ENCODE measurements around the gene TIGD3.

The TIGD3 gene

GRCh38 chr11:65392186-65392829 is 37.8 kb downstream of the TIGD3 start:
- no peak for DNase-seq

- no peak for DNase-seq
These were observed 38.3 kb downstream of the TIGD3 start for GRCh38 chr11:65392899-65393298.

DNA sequence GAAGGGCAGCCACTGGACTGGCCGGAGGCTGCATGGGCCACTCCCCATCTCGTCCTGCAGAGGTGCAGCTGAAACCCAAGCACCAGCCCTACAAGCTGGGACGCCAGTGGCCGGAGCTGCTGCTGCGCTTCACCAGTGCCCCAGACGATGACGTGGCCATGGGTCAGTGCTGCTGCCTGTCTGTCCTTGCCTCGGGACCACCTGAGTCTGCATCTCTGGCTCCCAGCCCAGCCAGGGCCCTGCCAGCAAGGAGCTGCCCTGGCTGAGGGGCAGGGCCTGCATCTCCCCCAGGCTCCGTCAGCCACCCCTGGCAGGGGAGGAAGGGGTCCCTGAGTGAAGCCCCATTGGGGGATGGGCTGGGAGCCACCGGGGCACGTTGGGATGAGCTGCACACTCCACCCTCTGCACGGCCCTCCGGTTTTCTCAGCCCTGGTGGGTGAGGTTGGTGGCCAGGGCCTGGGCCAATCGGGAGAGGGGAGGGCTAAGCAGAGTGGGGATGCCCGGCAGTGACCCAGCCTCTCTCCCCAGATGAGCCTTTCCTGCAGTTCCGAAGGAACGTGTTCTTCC is 39.0 kb downstream of the TIGD3 start:
- DNase-seq, result no peak

DNA sequence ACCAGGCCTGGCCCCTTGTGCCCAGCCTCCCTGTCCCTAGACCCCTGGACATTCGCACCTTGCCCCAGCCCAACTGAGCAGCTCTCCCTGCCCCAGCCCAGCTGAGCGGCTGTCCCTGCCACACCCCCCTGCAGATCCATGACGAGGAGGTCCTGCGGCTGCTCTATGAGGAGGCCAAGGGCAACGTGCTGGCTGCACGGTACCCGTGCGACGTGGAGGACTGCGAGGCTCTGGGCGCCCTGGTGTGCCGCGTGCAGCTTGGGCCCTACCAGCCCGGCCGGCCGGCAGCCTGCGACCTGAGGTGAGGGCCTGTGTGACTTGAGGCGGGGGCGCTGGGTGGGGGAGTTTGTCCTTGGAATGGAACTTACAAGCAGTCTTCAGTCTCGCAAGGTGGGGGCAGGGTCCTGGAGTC is 39.6 kb downstream of the TIGD3 start:
- DNase-seq, result no peak

DNA sequence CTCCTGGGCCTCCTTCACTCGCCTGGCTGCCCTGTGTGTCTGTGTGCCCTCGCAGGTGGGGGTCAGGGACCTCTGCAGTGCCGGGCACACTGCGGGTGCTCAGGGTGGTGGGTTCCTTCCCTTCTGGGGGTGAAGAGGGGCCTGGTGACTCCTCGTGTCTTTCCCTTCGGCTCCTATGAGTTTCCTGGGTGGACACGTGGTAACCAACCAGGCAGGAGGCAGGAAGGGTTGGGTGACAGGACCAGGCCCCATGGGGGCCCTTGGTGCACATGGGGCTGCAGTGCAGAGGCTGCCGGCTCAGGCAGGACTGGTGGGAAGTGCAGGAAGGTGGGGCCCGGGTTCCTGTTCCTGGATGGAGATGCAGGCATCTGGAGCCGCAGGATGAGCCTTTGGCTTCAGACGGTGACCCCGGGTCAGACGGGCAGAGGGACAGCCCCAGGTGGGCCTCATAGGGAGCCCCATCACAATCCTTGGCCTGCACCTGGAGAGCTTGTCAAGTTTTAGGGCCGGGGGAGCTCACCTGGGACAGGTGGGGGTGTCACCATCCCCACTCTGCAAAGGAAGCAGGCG is 41.5 kb downstream of the TIGD3 start:
- DNase-seq, result no peak

- DNase-seq, result no peak
These were observed 42.5 kb downstream of the TIGD3 start for GRCh38 chr11:65396769-65397745.

DNA sequence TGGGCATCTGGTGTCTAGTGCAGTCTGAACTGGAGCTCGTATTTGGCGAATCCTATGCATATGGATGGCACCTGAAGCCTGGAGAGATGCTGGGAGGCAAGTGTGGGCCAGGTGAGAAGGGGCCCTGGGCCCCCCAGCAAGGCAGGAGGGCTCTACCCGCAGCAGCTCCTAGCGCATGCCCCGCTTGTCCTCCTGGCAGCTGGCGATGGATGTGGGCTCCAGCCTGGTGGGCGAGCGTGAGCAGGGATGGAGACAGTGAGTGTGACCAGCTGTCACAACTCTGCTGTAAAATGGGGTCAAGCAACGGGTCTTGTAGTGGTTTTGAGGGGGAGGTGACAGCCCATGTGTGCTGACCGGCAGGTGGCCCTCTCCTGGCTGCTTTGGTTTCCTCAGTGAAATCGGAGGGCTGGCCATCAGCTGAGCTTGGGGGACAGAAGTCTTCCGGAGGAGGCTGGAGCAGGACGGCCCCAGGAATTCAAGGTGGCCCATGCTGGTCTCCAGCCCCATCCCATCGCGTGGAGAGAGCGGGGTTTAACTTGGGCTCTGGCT is 43.9 kb downstream of the TIGD3 start:
- no peak for DNase-seq

GRCh38 chr11:65399249-65399648 is 44.7 kb downstream of the TIGD3 start:
- DNase-seq, result no peak

DNA sequence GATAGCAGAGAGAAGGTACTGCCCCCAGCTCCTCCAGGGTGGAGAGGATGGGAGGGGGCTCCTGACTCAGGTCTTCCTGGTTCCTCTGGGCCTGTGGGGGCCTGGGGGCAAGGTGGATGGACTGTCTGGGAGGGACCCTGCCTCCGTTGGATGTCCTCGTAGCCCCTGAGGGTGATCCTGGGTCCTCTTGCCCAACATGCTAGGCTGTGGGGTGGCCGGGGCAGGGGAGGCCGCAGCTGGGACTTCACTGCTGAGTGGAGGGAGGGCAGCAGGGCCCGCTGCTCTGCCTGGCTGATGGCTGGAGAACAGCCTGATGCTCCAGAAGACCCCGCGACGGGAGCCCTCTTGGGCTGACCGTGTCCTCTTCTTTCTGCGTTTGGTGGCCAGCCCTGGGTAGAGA is 45.3 kb downstream of the TIGD3 start:
- DNase-seq, result no peak

DNA sequence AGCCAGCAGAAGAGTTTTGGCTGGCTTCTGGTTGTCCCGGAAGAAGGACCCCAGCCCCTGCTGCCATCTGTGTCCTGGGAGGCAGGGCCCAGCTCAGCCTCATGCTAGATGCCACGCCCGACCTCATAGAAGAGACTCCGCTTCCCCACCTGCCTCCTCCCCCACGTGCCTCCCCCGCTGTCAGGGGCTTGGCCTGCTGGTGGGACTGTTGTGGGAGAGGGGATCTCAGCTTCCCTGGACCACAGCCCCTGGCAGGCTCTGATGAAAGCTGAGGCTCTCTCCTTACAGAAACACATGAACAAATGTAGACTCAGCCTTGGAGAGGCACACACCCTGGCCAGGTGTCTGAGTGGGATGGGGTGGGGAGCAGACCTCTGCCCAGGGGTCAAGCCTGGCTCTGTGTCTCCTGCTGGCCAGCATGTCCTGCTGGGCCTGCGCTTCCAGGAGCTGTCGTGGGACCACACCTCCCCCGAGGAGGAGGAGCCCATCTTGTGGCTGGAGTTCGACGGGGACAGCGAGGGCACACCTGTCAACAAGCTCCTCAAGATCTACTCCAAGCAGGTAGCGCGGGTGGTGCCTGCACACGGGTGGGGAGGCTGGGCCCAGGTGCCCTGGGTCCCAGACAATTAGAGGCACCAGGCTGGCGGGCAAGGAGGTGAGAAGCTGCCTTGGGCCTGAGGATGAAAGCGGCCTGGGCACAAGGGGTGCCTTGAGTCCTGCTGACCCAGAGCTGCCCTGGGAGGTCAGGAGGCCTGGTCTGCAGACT is 45.9 kb downstream of the TIGD3 start:
- no peak for DNase-seq

GRCh38 chr11:65401073-65401802 is 46.7 kb downstream of the TIGD3 start:
- DNase-seq, result no peak

DNA sequence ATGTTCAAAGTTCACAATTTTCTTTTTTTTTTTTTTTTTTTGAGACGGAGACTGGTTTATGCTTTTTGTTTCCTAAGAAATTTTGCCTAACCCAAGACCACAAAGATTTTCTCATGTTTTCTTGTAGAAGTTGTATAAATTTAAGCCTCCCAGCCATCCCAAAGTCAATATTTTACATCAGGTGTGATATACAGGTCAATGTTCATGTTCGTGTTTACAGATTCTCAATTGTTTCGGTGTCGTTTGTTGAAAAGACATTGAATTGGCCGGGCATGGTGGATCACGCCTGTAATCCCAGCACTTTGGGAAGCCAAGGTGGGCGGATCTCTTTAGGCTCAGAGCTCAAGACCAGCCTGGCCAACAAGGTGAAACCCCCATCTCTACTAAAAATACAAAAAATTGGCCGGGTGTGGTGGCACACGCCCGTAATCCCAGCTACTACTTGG is 47.3 kb downstream of the TIGD3 start:
- no peak for DNase-seq

DNA sequence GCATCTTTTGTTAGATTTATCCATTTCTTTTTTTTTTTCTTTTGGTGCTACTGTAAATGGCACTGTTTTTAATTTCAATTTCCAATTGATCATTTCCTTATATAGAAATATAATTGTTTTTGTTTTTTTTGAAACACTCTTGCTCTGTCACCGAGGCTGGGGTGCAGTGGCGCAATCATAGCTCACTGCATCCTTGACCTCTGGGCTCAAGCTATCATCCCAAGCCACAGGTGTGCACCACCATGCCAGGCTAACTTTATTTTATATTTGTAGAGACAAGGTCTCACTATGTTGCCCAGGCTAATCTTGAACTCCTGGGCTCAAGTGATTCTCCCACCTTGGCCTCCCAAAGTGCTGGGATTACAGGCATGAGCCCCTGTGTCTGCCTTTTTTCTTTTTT is 48.2 kb downstream of the TIGD3 start:
- DNase-seq, result no peak

GRCh38 chr11:65403607-65404121 is 49.1 kb downstream of the TIGD3 start:
- no peak for DNase-seq

- DNase-seq, result no peak
These were observed 49.7 kb downstream of the TIGD3 start for GRCh38 chr11:65404210-65404609.

DNA sequence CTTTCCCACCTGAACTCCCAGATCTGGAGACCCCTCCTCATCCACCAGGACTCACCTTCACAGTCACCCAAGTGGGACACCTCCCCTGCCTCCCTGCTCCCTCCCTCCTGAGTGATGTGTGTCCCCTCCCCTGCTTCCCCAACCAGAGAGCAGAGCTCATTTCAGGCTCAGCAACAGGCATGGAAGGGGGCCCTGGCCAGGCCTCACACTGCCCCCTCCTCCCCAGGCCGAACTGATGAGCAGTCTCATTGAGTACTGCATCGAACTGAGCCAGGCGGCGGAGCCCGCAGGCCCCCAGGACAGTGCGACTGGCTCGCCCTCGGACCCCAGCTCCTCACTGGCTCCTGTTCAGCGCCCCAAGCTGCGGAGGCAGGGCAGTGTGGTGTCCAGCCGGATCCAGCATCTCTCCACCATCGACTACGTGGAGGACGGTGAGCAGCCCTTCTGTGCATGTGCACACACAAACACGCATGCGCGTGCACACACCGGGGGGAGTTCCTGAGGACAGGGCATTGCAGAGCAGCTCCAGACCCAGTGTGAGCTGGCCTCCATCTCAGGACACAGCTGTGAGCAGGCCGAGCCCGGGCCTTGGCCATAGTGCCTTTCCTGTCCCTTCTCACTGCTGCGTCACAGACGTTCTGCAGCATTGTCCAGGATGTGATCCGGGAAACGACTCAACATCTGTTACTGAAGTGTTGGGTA is 50.2 kb downstream of the TIGD3 start:
- no peak for DNase-seq

All from CD4-positive, alpha-beta T cell treated with Interleukin-4 for 4 hours (primary cell).